Stomach smooth muscle (tissue), 2 donors: ENCODE data around the gene CDC14A.
A peak's percentile ranks its signal among the peaks of the same experiment; 100 is the strongest.

Experiments used
- H3K27ac ChIP-seq: one replicate; pipeline ENCODE4 v1.7.0; 2013; ENCODE audit warnings: mild to moderate bottlenecking, low read length, inconsistent platforms
- H3K27me3 ChIP-seq, 2 donors: one replicate each; pipeline ENCODE4 v1.7.0; 2013; ENCODE audit warnings: low read length in 2 of 2; ENCODE audit not compliant: insufficient read depth in 2 of 2, control insufficient read depth in 1 of 2
- H3K36me3 ChIP-seq, 2 donors: one replicate each; pipeline ENCODE4 v1.7.0; 2013; ENCODE audit warnings: low read length in 2 of 2; ENCODE audit not compliant: control insufficient read depth in 2 of 2, insufficient read depth in 2 of 2
- H3K4me1 ChIP-seq: one replicate; pipeline ENCODE4 v1.7.0; 2013; ENCODE audit warnings: low read length; ENCODE audit not compliant: control insufficient read depth, insufficient read depth
- H3K4me3 ChIP-seq, 2 donors: one replicate each; pipeline ENCODE4 v1.7.0; 2013; ENCODE audit warnings: low read length in 2 of 2
- H3K9ac ChIP-seq, 2 donors: one replicate each; pipeline ENCODE4 v1.7.0; 2013; ENCODE audit warnings: low read length in 2 of 2, mild to moderate bottlenecking in 1 of 2
- H3K9me3 ChIP-seq, 2 donors: one replicate each; pipeline ENCODE4 v1.7.0; 2013; ENCODE audit warnings: low read length in 2 of 2; ENCODE audit not compliant: control insufficient read depth in 2 of 2
- donor health status: healthy.
- donor health status: Pancreatic carcinoma.

Gene CDC14A

GRCh38 chr1:100352267-100353070 is at the start of gene CDC14A:
CDC14A (plus strand) TSS chr1:100352506; CDS start chr1:100352955, 449 bp downstream.
- Histone ChIP-seq H3K27ac (peak within 1 kb of the TSS; percentile 87), H3K9me3 (no peaks in the 10 kb centered on the region), H3K27me3 (no peaks in the 10 kb centered on the region), H3K36me3 (no peaks in the 10 kb centered on the region), H3K9ac (peak within 1 kb of the TSS; percentile 82 to 84), H3K4me3 (peak within 1 kb of the TSS; percentile 71 to 95), H3K4me1 (peaks cover 19% of the 10 kb centered on the region)

GRCh38 chr1:100302739-100303138 is 49.6 kb upstream of the CDC14A start:
- Histone ChIP-seq H3K27me3 (no peaks in the 10 kb centered on the region), H3K9ac (no peak overlapping the region), H3K36me3 (no peaks in the 10 kb centered on the region), H3K4me1 (no peaks in the 10 kb centered on the region), H3K9me3 (no peaks in the 10 kb centered on the region), H3K4me3 (no peak overlapping the region), H3K27ac (no peak overlapping the region)

GRCh38 chr1:100304227-100304626 is 48.1 kb upstream of the CDC14A start:
- no peaks in the 10 kb centered on the region for H3K9me3 ChIP-seq
- H3K27ac ChIP-seq, result no peak overlapping the region
- no peaks in the 10 kb centered on the region for H3K36me3 ChIP-seq
- no peak overlapping the region for H3K9ac ChIP-seq
- no peak overlapping the region for H3K4me3 ChIP-seq
- H3K4me1 ChIP-seq, result no peaks in the 10 kb centered on the region
- H3K27me3 ChIP-seq, result no peaks in the 10 kb centered on the region

- no peak overlapping the region for H3K4me3 ChIP-seq
- no peak overlapping the region for H3K9ac ChIP-seq
These were observed 47.4 kb upstream of the CDC14A start for GRCh38 chr1:100304921-100305320.

GRCh38 chr1:100305954-100306353 is 46.4 kb upstream of the CDC14A start:
- H3K4me3 ChIP-seq, result no peak overlapping the region
- H3K36me3 ChIP-seq, result no peaks in the 10 kb centered on the region
- H3K9ac ChIP-seq, result no peak overlapping the region
- H3K27ac ChIP-seq, result no peak overlapping the region
- no peaks in the 10 kb centered on the region for H3K9me3 ChIP-seq
- H3K27me3 ChIP-seq, result no peaks in the 10 kb centered on the region
- no peaks in the 10 kb centered on the region for H3K4me1 ChIP-seq

More at GRCh38 chr1:100304921-100305320, 47.4 kb upstream of the CDC14A start:
- no peak overlapping the region for H3K27ac ChIP-seq
- no peaks in the 10 kb centered on the region for H3K9me3 ChIP-seq
- H3K27me3 ChIP-seq, result no peaks in the 10 kb centered on the region
- H3K4me1 ChIP-seq, result no peaks in the 10 kb centered on the region
- H3K36me3 ChIP-seq, result no peaks in the 10 kb centered on the region

GRCh38 chr1:100306735-100307313 is 45.5 kb upstream of the CDC14A start:
- H3K4me3 ChIP-seq, result no peak overlapping the region
- H3K36me3 ChIP-seq, result no peaks in the 10 kb centered on the region
- no peaks in the 10 kb centered on the region for H3K27me3 ChIP-seq
- H3K27ac ChIP-seq, result no peak overlapping the region
- no peaks in the 10 kb centered on the region for H3K4me1 ChIP-seq
- no peak overlapping the region for H3K9ac ChIP-seq
- no peaks in the 10 kb centered on the region for H3K9me3 ChIP-seq

GRCh38 chr1:100308777-100309176 is 43.5 kb upstream of the CDC14A start:
- H3K27ac ChIP-seq, result no peak overlapping the region
- H3K4me1 ChIP-seq, result no peaks in the 10 kb centered on the region
- H3K36me3 ChIP-seq, result no peaks in the 10 kb centered on the region
- no peak overlapping the region for H3K9ac ChIP-seq
- no peaks in the 10 kb centered on the region for H3K27me3 ChIP-seq
- no peaks in the 10 kb centered on the region for H3K9me3 ChIP-seq
- H3K4me3 ChIP-seq, result no peak overlapping the region

GRCh38 chr1:100309863-100310262 is 42.4 kb upstream of the CDC14A start:
- Histone ChIP-seq H3K9me3 (no peaks in the 10 kb centered on the region), H3K4me3 (no peak overlapping the region), H3K36me3 (no peaks in the 10 kb centered on the region), H3K9ac (no peak overlapping the region), H3K27ac (no peak overlapping the region), H3K4me1 (no peaks in the 10 kb centered on the region), H3K27me3 (no peaks in the 10 kb centered on the region)

GRCh38 chr1:100313382-100313781 is 38.9 kb upstream of the CDC14A start:
- H3K27ac ChIP-seq, result no peak overlapping the region
- no peaks in the 10 kb centered on the region for H3K4me1 ChIP-seq
- no peaks in the 10 kb centered on the region for H3K9me3 ChIP-seq
- no peaks in the 10 kb centered on the region for H3K36me3 ChIP-seq
- no peaks in the 10 kb centered on the region for H3K27me3 ChIP-seq
- H3K9ac ChIP-seq, result no peak overlapping the region
- no peak overlapping the region for H3K4me3 ChIP-seq

- H3K9ac ChIP-seq, result no peak overlapping the region
- H3K4me3 ChIP-seq, result no peak overlapping the region
- no peaks in the 10 kb centered on the region for H3K36me3 ChIP-seq
- H3K9me3 ChIP-seq, result peaks cover 0 to 5% of the 10 kb centered on the region in 2 donors
- H3K27me3 ChIP-seq, result no peaks in the 10 kb centered on the region
- H3K4me1 ChIP-seq, result no peaks in the 10 kb centered on the region
- H3K27ac ChIP-seq, result no peak overlapping the region
These were observed 35.7 kb upstream of the CDC14A start for GRCh38 chr1:100316622-100317021.
